IPS-18c (cell line): ENCODE results near the gene C1QTNF8.

Experiments
- H3K4me3 ChIP-seq: 2 replicates; pipeline ENCODE4 v1.7.0; 2013; ENCODE audit warnings: low read depth, mild to moderate bottlenecking, low read length, moderate library complexity; ENCODE audit not compliant: insufficient read depth
- H3K9me3 ChIP-seq: one replicate; pipeline ENCODE4 v1.6.1; 2013; ENCODE audit warnings: mild to moderate bottlenecking, low read length, moderate library complexity; ENCODE audit not compliant: control insufficient read depth, insufficient read depth

C1QTNF8 gene

DNA sequence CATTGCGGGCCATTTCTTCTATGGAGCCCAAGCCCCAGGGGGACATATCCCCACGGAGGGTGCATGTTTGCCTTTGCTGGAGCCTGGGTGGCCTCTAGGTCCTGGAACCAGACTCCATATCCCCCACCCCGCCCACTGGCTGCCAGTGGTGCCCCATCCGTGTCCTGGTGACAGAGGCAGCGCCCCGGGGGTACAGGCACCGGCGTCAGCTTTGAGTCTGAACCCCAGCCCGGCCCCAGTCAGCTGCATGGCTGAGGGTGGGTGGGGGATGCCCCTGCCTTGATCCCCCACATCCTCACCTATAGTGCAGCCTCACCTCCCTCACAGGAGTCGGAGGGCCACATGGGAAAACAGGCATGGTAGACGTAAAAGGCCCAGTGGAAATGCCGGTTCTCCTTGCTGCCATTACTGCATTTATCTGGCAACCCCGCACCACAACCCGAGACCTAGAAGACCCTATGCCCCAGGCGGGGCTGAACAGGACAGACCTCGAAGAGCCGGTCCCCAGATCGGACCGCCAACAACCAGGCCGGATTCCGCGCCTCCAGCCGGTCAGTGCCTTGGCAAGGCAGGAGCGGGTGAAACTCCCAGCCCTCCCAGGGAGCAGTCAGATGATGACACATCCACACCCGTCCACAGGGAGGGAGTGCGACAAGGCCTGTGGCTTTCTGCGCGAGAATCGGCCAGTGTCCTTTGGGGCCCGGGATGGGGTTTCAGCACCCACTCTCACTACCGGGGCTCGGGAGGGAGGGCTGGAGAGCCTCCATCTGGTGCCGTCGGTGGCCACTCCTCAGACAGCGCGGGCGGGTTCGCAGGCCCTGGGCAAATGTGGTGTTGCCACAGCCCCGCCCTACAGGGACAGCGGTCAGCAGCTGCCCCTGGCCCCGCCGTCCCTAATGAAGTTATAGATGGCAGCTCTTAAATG is 35.4 kb downstream of the C1QTNF8 start:
- H3K9me3 ChIP-seq: no peaks in the 10 kb centered on the region
- no peak overlapping the region for H3K4me3 ChIP-seq

DNA sequence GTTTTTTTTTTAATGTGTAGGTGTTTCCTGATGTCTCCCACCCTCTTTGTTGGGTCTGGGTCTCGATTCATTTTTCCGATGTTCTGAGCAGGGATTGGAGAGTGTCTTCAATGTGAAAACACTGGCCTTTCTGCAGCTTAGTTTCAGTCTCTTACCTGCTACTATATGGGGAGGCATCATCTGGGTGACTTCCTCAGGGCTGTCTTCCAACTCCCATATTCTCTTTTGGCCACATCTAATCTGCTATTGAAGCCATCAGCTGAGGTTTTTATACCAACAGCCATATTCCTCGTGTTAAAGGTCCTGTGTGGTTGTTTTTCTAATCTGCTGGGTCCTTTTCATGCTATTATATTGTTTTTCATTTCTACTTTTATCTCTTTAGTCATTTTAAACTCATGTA is 36.7 kb downstream of the C1QTNF8 start:
- Histone ChIP-seq H3K4me3 (no peak overlapping the region), H3K9me3 (no peaks in the 10 kb centered on the region)

DNA sequence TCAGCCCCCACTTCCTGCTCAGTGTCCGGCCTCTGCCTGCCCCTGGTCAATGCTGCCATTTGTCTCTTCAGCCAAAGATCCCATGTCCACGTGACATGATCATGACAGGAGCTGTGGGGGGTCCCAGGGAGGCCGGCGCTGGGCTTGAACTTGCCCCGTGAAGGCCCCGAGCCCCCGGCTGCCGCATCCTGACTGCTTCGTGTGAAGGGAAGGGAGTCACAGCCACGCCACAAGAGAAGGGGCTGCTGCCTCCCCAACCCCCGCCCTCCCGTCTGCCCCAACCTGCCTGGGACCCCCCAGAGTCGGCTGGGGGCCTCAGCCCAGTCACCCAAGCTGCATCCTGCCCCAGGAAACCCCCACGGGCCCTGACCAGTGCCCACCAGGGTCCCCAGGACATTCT is 37.8 kb downstream of the C1QTNF8 start:
- Histone ChIP-seq H3K9me3 (no peaks in the 10 kb centered on the region), H3K4me3 (no peak overlapping the region)

DNA sequence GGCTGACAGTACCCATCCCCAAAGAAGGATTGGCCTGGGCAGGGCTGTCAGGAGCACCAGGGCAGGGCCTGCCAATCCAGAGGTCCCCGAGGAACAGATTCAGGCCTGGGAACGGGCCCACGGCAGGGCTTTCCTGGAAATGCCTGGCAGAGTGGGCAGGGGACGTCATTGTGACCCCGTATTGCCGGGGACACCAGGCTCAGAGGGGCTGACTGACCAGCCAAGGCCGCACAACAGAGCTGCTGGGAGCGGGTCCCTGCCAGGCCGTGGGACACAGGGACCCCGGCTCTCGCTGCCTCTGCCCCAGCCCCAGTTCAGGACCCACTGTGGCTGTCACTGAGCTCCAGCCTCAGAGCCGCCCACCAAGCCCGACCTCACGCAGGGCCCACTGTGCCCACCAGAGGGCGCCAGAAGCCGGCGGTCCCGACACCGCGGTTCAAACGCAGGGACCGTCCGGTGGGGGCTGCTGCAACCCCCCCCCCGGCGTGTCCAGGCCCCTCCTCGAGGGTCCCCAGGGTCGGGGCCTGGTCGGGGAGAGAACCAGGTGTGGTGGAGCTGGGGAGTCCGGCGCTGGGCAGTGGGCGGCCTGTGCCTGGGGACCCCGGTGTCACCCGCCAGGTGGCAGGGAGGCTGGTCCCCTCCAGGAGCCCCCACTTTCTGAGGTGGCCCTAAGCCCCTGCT is 38.7 kb downstream of the C1QTNF8 start:
- Histone ChIP-seq H3K4me3 (no peak overlapping the region), H3K9me3 (no peaks in the 10 kb centered on the region)

DNA sequence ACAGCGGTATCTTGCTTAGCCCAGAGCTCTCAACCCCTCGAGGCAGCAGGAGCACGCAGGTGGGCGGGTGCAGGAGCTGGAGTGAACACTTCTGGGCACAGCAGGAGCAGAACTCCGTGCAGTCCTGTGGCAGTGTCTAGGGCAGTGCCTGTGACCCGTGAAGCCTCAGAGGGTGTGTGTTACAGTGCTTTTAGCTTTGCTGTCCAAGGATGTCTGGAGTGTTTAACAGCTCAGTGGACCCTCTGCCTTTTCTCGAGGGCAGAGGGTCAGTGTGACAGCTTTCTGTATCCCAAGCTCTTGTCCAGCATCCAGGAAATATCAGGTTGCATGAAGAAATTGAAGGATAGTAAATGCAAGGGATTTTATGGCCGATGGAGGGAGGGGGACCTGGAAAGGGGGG is 39.8 kb downstream of the C1QTNF8 start:
- Histone ChIP-seq H3K4me3 (no peak overlapping the region), H3K9me3 (no peaks in the 10 kb centered on the region)

DNA sequence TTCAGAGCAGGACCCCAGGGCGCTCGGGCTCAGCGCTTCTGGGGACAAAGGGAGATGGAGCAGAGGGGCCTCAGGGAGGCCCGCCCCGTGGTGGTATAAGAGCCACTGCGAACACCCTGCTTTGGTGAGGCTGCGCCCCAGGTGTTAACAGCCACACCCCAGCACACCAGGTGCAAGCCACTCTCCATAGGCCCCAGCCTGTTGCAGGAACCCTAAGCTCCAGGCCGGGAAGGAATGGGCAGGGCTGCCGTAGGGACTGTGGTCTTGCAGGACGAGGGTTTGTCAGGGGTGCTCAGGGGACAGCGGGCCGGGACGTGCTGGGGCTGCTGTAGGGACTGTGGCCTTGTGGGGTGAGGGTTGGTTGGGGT is 40.5 kb downstream of the C1QTNF8 start:
- Histone ChIP-seq H3K4me3 (no peak overlapping the region), H3K9me3 (no peaks in the 10 kb centered on the region)

DNA sequence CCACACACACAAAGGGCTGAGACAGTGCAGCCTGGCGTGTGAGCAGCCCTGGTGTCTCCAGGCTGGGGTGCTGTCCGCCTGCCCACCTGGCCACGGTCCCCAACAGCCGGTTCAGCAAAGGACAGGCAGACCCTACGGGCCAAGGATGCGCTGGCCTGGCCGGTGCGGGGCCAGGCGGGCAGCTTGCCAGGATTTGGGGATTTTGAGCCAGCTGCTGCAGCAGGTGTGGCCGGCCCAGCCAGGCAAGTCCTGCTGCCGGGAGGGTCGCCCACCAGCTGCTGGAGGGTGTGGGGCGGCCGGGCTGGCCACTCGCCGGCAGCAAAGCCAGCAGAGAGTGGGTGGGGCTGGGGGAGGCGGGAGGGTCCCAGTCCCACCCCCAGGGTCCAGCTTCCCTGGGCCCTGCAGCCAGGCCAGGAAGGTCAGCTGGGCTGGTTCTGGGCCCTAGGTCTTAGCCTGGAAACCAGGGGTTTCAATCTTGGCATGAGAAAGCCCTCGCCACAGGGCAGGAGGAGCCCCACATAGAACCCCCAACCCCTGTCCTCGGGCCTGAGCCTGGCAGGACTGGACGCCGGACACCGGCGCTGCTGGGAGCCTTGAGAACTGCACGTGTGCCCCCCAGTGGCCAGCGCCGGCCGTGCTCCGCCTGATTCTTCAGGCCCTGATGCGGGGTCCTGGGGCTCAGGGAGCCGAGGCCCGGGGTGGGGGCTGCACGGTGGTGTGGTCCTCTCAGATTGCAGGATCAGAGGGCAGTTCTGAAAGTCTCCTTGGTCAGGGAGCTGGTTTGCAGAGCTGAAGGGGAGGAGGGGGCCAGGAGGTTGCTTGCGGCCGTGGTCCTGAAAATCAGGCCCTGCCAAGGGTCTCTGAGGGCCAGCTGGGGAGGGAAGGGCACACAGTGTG is 41.1 kb downstream of the C1QTNF8 start:
- no peaks in the 10 kb centered on the region for H3K9me3 ChIP-seq
- no peak overlapping the region for H3K4me3 ChIP-seq

DNA sequence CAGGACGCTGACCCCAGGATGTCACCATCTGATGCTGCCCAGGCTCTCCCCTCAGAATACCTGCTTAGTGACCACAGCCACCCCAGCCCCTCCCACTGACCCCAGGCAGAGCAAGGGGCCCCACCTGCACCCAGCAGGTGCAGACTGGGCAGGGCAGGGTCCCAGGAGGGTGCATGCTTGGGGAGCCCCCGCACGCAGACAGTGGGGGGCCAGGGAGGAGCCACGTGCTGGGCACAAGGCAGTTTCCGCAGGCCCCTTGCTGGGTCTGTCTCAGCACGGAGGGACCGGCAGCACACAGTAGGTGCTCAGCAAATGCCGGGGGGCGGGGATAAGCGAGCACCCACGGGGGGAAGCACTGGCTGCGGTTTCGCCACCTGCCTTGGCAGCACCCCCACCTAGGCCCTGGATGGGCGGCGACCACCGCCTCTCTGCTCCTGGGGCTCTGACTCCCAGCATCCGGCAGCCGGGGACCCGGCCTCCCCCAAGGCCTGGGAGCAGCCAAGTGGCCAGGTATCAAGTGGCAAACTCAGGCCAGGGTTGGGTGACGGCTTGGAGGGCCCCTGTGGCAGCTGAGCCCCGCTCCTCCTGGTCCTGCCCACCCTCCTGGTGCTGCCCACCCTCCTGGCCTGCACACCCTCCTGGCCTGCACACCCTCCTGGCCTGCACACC is 42.2 kb downstream of the C1QTNF8 start:
- H3K9me3 ChIP-seq: no peaks in the 10 kb centered on the region
- no peak overlapping the region for H3K4me3 ChIP-seq

DNA sequence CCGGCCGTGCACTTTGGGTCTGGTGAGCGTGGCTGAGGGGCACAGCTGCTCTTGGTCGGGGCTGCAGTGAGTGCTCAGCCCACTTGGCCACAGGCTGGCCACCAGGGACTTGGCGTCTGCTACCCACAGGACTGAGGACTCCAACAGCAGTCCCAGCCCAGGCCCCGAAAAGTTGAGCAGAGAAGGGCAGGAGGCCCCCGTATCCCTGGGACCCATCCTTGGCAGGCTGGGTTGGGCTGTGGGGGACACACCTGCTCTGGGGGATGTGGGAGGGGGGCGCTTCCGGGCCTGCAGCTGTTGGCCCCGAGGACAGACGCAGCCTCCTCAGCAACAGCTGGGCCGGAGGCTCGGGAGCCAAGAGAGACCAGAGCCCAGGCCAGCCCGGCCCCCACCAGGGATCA is 42.9 kb downstream of the C1QTNF8 start:
- Histone ChIP-seq H3K9me3 (no peaks in the 10 kb centered on the region), H3K4me3 (no peak overlapping the region)

DNA sequence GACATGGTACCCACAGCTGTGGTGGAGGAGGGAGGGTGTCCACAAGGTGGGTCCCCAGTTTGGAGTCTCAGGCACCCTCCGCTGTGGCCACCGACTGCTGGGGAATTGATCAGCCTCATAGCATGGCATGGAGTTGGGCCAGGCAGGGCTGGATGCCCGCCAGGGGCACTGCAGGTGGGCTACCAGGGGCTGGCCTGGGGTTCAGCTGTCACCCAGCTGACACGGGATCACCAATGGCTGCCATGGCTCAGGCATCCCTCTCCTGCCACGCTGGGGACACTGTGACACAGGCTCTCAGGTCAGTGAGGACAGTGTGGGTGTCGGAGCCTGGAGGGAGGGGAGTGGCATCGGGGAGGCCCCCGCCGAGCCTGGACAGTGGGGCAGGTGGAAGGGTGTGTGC is 43.3 kb downstream of the C1QTNF8 start:
- no peaks in the 10 kb centered on the region for H3K9me3 ChIP-seq
- no peak overlapping the region for H3K4me3 ChIP-seq

DNA sequence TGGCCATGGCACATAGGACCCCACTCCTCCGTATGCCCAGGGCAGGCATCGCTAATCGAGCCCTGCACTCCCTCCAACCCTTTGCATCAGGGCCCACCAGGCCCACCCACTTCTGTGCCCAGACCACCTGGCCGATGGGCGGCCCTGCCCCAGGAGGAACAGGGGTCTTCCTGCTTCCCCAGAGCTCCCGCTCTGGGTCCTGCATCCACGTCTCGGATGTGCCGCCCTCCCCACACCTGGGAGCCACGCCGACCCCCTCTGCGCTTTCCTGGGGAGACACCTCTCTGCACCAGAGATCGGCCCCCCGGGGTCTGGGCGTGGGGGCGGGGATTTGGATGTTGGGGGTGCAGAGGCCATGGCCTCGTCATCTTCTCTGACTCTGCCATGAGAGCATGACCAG is 44.6 kb downstream of the C1QTNF8 start:
- Histone ChIP-seq H3K9me3 (no peaks in the 10 kb centered on the region), H3K4me3 (no peak overlapping the region)

DNA sequence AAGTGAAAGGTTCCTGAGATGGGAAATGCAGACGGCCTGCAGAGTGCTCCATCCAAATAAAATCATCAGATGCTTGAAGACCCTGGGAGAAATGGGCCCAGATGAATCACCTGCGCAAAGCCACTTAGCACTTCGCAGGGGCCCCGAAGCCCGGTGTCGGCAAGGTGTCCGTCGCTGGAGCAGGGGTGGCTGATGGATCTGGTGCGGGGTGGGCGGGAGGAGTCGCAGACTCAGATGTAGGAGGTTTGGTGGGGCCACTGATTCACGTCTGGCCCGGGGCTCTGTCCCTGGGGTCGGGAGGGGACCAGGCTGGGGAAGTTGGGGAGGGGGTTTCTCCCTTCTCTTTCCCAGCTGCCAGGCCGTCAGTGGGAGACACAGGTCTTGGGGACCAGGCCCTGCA is 45.1 kb downstream of the C1QTNF8 start:
- Histone ChIP-seq H3K4me3 (no peak overlapping the region), H3K9me3 (no peaks in the 10 kb centered on the region)

DNA sequence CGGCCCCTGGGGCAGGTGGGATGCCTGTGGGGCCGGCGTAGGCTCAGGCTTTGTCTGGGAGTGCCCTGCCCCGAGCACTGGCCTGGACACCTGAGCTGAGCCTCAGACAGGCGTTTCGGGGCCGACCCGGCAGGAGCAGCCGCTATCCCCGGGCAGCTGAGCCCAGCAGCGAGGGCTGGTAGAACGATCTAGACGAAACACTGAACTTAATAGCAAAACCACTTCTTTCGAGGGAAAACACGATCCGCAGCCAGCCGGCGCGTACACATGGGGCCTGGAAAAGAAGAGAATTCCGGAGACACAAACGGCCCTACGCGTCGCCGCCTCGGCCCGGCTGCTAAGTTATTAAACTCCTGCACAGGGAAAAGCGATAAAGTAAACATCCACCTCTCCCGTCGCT is 45.5 kb downstream of the C1QTNF8 start:
- H3K4me3 ChIP-seq: no peak overlapping the region
- H3K9me3 ChIP-seq: no peaks in the 10 kb centered on the region

DNA sequence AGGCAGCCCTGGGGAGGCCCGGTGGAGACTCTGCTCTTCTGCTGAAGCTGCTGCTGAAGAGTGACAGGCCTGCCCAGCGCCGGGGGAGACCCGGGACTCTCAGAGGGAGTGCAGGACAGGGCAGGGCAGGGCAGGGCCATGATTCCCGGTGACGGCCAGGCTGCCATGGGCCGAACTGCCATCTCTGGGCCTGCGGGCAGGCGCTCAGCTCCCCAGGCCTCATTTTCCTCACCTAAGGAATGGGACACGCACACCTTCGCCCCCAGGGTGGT is 46.1 kb downstream of the C1QTNF8 start:
- H3K4me3 ChIP-seq: no peak overlapping the region

DNA sequence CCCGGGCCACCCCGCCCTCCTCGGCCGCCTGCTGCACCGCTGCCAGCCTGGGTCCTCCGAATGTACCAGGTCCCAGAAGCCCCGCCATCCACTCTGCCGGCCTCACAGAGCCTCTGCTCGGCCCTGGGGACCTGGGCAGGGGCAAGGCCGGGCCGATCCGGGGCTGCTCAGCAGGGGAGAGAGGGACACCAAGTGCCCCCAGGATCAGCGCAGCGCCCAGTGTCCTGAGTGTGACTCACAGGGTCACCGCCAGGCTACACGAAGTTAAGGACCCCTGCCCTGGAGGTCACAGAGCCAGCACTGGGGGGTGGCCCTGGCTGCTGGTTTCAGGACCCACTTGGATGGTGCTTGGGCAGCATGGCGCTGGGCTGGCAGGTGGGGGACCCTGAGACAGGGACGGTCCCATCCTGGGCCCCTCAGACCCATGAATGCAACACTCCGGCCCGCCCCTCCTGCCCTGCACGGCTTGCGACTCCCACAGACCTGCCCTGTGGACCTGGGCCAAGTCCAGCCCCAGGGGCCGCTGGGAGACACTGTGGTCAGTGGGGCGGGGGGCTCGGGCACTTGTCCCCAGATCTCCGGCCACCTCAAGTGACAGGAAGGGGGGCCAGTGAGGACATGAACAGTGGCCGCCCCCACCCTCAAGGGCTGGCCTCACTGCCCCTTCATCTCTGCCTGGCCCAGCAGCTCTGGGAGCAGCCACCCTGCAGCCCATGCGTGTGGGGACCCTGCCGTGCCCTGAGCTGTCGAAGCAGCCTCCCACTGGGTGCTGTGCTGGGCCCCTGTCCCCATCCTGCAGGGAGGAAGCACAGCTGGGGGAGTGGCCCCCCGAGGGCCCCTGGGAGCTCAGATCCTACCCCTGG is 46.7 kb downstream of the C1QTNF8 start:
- no peak overlapping the region for H3K4me3 ChIP-seq
- H3K9me3 ChIP-seq: no peaks in the 10 kb centered on the region

More for the DNA sequence above, 46.1 kb downstream of the C1QTNF8 start:
- no peaks in the 10 kb centered on the region for H3K9me3 ChIP-seq

DNA sequence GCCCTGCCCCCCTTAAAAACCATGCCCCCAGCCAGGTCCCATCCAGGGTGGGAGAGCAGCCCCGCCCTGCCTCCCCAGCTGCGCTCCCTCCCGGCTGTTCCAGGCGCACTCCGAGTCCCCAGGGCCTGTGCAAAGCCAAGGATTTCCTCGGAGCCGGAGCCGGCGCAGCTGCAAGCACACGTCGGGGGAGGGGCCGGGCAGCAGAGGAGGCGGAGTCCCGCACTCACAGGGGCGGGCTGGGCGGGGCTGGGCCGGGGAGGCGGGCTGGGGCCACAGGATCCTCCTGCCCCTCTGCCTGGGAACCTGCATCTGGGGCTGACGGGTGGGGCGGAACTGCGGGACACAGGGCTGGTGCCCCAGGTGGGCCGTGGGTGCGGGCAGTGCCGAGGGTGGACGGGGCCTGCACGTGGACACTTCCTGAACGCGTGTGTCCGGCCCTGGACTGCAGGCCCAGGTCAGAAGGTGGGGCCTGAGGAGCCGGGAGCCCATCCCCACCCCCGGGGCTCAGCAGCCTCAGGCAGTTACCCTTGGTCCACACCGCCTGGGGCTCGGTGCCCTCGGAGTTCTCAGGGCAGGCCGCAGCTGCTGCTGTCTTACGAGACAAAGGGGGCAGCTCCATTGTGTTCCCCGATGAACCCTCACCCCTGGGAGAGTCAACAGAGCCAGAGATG is 47.5 kb downstream of the C1QTNF8 start:
- H3K9me3 ChIP-seq: no peaks in the 10 kb centered on the region
- no peak overlapping the region for H3K4me3 ChIP-seq
